ENCODE results near the gene MAS1.
A peak's percentile ranks its signal among the peaks of the same experiment; 100 is the strongest.
"Not testable (repeated sequence)": the region's sequence is repeated elsewhere in the genome, so short reads cannot be mapped to it uniquely, and the experiment has no call there.

The MAS1 gene

GRCh38 chr6:159890792-159891191 lies at the start of gene MAS1:
Gene MAS1, plus strand, starts transcription at chr6:159890988. Its CDS starts 15,968 bp downstream, at chr6:159906956.
- TF ChIP-seq, protein P1, sequence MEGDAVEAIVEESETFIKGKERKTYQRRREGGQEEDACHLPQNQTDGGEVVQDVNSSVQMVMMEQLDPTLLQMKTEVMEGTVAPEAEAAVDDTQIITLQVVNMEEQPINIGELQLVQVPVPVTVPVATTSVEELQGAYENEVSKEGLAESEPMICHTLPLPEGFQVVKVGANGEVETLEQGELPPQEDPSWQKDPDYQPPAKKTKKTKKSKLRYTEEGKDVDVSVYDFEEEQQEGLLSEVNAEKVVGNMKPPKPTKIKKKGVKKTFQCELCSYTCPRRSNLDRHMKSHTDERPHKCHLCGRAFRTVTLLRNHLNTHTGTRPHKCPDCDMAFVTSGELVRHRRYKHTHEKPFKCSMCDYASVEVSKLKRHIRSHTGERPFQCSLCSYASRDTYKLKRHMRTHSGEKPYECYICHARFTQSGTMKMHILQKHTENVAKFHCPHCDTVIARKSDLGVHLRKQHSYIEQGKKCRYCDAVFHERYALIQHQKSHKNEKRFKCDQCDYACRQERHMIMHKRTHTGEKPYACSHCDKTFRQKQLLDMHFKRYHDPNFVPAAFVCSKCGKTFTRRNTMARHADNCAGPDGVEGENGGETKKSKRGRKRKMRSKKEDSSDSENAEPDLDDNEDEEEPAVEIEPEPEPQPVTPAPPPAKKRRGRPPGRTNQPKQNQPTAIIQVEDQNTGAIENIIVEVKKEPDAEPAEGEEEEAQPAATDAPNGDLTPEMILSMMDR (conservative IDR thresholded peaks at IDR 0.05), result no peak
- TF ChIP-seq ZFX (IDR thresholded peaks at IDR 0.05), result no peak
- H3K27ac ChIP-seq, result no peak within 1 kb of the TSS

DNA sequence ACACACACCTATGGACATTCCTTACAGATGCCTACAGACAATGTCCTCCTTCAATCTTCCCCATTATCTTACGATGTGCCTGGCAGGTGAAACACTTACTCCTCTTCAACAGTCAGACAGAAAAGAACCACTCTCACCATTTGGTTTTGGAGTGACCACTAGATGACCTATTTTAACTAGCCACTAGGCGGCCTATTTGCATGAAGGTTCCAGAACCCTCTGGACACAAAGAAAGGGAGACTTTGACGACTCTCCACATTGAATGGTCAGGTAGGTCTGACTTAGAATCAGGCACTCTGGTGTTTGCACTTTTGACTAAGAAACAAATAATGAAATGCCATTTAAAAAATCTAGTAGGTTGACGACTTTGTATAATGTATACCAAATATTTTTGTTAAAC lies 48.8 kb upstream of the MAS1 start:
- no peak overlapping the region for H3K27ac ChIP-seq
- TF ChIP-seq, protein P1 (conservative IDR thresholded peaks at IDR 0.05), result peak; percentile 65
- no peak for TF ChIP-seq ZFX (IDR thresholded peaks at IDR 0.05)

DNA sequence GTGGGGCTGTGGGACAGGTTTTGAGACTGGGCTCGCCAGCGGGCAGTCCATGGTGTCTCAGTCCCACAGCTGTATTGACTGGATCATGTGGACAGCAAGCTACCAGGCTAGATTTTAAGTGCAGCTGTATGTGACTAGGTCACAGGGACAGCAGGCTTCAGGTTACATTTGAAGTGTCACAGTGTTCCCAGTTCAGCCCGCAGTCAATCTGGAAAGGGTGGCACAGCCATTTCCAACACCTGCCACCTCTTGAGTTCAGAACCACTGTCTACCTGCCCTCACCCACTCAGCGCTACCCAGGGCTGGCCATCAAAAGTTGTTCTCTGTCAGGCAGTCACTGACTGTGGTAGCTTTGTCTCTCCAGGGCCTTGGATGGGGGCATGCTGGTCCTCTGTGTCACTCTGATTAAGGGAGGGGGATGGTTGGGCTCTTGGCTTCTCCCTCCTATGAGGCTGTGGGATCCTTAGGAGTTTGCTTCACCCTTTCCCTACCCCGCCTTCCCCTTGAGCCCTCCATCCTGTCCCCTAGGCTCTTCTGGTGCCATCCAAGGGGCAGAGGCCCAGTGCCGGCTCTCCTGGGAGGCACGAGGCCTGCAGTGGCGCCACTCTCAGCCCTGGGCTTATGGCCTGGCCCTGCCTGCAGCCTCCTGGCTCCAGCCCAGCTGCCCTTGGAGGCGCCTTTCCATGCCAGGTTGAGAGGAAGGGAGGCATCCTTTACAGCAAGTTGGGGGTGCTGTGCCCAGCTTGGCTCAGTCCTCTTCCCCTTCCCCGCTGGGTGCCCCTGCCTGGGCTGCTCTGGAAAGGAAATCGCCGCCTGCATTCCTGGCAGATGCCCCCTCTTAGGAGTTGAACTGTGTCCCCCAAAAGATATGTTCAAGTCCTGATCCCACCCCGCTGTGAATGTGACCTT lies 45.8 kb upstream of the MAS1 start:
- no peak overlapping the region for H3K27ac ChIP-seq
- no peak for TF ChIP-seq ZFX (IDR thresholded peaks at IDR 0.05)

DNA sequence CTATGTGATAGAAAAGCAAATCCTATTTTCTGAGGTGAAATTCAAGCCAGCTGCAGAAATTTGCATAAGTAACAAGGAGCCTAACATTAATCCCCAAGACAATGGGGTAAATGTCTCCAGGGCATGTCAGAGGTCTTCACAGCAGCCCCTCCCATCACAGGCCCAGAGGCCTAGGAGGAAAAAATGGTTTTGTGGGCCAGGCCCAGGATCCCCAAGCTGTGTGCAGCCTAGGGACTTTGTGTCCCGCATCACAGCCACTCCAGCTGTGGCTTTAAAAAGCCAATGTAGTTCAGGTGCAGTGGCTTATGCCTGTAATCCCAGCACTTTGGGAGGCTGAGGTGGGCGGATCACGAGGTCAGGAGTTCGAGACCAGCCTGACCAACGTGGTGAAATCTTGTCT lies 42.2 kb upstream of the MAS1 start:
- H3K27ac ChIP-seq, result not testable (repeated sequence)

DNA sequence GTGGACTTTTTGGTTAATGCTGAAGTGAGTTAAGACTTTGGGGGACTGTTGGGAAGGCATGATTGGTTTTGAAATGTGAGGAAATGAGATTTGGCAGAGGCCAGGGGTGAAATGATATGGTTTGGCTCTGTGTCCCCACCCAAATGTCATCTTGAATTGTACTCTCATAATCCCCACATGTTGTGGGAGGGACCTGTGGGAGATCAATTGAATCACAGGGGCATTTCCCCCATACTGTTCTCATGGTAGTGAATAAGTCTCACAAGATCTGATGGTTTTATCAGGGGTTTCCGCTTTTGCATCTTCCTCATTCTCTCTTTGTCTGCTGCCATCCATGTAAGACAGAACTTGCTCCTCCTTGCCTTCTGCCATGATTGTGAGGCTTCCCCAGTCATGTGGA lies 40.9 kb upstream of the MAS1 start:
- H3K27ac ChIP-seq, result not testable (repeated sequence)

DNA sequence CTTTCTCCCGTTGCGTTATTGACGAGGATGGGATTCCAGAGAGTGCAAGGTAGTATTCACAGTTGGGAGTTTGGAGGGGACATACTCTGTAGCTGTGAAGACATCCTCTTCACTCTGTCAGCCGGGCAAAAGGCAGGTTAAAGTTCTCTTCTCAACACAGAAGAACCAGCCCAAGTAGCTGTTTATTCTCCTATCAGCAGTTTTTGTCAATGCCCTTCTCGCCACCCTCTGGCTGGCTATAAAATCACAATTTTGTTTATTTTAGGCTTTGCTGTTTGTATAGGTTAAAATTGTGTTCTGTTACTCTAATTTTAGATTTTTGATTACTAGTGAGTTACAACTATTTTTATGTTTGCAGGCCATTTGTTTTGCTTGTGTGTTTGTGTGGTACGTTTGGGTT lies 37.9 kb upstream of the MAS1 start:
- no peak for TF ChIP-seq ZFX (IDR thresholded peaks at IDR 0.05)
- TF ChIP-seq, protein P1 (conservative IDR thresholded peaks at IDR 0.05), result peak; percentile 50
- H3K27ac ChIP-seq, result no peak overlapping the region

GRCh38 chr6:159853754-159854153 lies 37.0 kb upstream of the MAS1 start:
- TF ChIP-seq, protein P1 (conservative IDR thresholded peaks at IDR 0.05), result no peak
- TF ChIP-seq ZFX (IDR thresholded peaks at IDR 0.05), result no peak
- H3K27ac ChIP-seq, result no peak overlapping the region

GRCh38 chr6:159854959-159855358 lies 35.8 kb upstream of the MAS1 start:
- TF ChIP-seq, protein P1 (conservative IDR thresholded peaks at IDR 0.05), result no peak
- TF ChIP-seq ZFX (IDR thresholded peaks at IDR 0.05), result no peak

DNA sequence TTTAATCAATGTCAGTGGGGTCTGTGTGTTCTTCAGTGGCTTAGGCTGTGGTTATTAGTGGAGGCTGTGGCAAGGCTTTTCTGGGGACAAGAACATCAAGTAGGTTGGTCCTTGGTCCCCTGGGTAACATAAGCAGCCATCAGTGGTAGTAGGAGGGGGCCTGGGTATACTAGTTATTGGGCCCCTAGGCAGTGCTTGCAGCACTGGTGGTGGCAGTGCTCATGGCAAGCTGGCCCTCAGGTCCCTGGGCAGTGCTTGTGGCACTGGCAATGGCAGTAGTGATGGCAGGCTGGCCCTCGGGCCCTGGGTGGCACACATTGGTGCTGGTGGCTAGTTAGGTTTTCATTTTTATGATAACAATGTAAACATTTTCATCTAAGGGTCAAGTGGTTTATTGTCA lies 32.5 kb upstream of the MAS1 start:
- TF ChIP-seq, protein P1 (conservative IDR thresholded peaks at IDR 0.05), result no peak
- TF ChIP-seq ZFX (IDR thresholded peaks at IDR 0.05), result no peak
- H3K27ac ChIP-seq, result no peak overlapping the region

More at GRCh38 chr6:159854959-159855358, 35.8 kb upstream of the MAS1 start:
- H3K27ac ChIP-seq, result no peak overlapping the region
